HG02678 (cell line): ENCODE results near the gene ECI1.

Experiments used
- ATAC-seq: cut with Tn5 transposase; IDR thresholded peaks from one replicate; pipeline ENCODE4 v1.9.1; 2021; ENCODE audit warnings: mild to moderate bottlenecking, moderate library complexity; ENCODE audit not compliant: unreplicated experiment

ECI1 gene, protein sequence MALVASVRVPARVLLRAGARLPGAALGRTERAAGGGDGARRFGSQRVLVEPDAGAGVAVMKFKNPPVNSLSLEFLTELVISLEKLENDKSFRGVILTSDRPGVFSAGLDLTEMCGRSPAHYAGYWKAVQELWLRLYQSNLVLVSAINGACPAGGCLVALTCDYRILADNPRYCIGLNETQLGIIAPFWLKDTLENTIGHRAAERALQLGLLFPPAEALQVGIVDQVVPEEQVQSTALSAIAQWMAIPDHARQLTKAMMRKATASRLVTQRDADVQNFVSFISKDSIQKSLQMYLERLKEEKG

DNA sequence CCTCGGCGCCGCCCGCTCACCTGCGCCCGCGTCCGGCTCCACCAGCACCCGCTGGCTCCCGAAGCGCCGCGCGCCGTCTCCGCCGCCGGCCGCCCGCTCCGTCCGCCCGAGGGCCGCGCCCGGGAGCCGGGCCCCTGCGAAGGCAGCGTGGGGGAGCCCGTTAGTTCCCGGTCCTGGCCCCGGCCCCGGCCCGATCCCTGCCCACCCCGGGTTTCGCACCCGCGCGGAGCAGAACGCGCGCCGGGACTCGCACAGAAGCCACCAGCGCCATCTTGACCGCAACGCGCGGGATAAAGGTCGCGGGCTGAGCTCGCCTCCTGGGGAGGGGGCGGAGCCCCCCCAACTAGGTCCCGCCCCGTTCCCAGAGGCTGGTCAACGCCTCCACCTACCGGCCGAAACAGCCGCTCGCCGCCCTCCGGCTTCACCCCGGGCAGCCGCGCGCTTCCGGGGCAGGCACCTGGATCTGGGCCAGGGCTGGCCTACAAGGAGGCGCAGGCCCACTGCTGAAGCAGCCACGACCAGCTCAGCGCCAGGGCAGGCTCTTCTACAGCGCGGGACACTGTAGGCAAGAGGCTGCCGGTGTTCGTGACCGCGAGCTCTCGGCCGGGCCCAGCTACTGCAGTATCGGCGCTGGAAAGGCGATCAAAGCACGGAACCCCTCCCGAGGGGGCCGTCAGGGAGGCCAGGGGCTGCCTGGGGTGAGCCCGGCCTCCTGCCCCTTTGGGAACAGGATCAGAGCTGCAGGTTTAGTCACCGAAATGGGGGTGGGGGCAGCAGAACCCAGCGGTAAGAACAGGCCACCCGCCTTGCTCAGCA is at the start of gene ECI1:
ECI1 (minus strand) TSS at position 292 of the 816 bp plus-strand sequence; CDS start at position 271, 21 bp downstream.
- ATAC-seq: peak; percentile 92

DNA sequence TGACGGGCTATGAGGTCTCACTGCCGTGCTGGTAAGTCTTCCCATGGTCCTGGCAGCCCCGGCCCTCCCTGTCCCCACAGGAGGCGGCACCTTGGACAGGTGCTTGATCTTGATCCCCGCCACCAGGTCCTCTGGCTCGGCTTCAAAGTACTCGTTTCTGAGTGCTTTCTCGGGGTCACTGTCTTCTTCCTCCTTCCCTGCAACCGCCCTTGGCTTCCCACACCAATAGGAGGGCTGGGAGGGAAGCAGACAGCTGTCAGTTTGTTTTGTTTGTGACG is 48.5 kb upstream of the ECI1 start:
- no peak for ATAC-seq

DNA sequence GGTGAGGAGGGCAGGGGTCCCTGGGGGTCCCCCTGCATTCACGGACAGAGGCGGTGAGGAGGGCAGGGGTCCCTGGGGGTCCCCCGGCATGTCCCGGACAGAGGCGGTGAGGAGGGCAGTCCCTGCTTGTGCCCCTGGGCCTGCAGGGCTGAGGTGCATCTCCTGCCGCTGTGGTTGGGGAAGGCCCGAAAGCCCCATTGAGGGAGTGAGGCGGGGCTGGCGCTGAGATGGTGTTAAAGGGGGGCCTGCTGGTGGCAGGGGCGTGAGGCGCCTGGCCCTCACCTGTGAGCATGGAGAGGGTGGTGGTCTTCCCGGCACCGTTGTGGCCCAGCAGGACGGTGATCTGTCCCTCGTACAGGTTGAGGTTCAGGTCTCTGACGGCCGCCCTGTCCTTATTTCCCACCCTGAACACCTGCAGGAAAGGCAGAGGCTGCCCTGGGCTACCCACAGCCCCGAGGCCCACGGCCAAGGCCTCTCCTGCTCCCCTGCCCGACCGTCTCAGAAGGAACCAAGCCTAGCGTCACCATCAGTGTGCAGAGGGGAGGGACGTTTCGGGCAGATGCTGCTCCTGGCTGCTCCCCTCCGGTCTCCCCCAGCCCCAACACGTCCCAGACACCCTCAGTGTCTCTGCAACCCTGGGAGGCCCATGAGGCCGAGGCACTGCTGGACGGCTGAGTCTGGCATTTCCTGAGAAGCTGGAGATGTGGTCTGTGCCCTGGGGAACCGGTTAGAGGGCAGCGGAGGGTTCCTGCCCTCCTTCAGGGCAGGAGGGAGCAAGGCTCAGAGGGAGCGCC is 47.9 kb upstream of the ECI1 start:
- no peak for ATAC-seq

DNA sequence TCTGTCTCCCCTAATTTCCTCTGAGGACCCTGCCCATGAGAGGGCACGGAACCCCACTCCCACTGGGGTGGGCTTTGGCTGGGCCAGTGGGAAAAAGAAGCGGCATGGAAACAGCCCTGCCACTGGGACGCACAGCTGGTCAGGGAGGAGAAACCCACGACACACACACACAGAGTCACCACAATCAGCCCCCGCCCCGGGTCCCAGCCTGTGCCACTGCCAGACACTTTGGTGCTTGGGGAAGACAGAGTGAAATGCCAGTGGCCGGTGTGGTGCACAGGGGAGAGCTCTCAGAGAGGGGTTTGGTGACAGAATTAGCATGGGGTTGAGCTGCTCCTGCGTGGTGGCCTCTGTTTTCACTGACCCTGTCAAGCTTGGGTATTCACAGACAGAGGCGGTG is 47.2 kb upstream of the ECI1 start:
- no peak for ATAC-seq

DNA sequence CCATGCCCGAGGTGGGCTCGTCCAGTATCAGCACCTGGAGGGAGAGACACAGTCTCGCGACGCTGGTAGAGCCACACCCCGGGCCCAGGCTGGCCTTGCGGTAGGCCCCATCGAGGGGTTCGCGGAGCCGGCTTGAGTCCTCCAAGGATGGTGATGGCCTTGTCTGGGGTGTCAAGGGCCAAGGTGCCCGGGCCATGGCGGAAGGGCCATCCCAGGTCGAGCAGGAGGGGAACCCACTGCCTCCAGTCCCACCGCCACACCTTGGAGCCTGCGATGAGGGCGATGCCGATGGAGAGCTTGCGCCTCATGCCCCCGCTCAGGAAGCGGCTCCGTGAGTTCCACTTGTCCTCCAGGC is 46.1 kb upstream of the ECI1 start:
- ATAC-seq: no peak

DNA sequence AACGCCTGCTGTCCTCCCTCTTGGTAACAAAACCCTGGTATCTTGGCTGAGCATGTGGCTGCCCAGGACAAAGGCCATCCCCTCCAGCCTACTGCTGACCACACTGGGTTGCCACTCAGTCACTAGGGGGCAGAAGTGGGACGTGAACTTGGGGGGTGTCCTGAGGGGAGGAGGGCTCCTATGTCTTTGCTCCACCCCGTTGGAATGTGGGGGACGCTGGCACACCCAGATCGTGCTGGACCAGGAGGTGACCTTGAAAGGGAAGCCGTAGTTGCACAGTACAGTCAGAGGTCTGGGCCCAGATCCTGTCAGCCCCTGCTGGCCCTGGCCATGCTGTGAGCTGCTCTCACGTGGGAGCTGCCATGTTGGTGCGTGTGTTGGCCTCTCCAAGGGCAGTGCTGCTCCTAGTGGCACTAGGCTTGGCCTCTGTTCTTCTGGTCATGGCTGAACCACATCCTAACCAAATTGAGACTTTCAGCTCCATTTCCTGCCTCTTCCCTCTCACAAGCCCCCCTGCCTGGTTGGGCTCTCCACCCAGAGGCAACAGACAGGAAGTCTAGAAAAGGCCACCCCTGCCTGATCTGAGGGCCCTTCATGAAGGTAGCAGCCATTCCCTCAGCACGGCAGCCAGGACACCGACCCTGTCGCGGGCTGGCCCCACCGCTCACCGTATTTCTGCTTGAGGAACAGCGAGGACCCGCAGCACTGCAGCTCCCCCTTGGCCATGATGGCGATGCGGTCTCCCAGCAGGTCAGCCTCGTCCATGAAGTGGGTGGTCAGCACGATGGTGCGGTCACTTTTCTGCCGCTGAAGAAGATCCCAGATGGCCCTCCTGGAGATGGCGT is 45.5 kb upstream of the ECI1 start:
- ATAC-seq: no peak

DNA sequence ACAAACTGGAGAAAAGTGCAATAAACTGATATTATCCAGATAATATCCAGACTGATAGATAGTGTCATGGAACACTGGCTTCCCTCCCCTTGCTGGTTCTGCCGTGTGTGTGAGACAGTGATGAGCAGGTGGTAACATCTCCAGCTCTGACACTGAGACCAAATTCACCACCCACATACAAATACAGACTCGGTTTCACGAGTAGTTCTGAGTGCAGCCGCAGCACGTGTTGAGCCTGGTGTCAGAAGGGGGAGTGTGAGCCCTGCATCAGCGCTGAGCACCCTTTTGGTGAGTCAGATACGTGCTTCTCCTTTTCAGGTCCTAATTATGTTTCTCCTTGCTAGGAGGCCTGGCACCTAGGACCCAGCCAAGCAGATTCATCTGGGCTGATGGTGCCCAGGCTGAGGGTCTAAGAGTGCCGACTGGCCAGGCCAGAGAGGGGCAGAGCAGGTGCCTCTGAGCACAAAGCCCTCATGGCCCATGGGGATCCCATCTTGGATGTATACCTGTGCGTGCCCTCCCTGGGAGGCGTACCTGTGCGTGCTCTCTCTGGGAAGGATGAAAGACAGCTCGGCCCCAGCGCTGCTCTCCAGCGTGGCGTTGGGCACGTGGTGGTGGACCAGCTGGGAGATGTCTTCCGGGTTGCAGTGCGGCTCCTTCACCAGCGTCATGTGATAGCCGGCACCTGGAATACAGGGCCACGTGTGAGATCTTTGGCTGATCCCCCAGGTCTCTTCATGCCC is 43.8 kb upstream of the ECI1 start:
- ATAC-seq: peak; percentile 75

DNA sequence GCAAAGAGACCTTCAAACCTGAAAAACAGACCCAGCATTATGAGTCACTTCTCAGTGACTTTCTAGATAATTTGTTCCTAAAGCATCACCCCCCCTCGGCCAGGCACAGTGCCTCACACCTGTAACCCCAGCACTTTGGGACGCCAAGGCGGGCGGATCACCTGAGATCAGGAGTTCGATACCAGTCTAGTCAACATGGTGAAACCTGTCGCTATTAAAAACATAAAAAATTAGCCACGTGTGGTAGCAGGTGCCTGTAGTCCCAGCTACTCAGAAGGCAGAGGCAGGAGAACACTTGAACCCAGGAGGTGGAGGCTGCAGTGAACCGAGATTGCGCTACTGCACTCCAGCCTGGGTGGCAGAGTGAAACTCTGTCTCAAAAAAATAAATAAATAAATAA is 40.8 kb upstream of the ECI1 start:
- ATAC-seq: no peak

DNA sequence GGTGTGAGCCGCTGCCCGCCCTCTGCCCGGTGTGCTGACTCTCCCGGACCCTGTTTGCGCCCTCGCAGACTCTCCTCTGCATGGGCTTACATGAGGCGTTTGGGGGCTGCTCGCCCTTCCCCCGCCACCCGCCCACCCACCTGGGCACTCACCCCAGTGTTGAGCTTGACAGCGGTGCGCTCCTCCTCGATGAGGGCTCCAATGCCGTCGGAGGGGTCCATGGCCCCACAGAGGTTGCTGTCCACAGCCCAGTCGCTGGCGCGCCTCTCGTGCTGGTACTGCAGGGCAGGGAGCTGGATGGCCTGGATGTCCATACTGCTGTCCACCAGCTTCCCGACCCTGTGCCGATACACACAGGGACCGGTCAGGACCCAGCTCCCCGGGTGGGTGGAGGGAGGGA is 37.9 kb upstream of the ECI1 start:
- no peak for ATAC-seq

DNA sequence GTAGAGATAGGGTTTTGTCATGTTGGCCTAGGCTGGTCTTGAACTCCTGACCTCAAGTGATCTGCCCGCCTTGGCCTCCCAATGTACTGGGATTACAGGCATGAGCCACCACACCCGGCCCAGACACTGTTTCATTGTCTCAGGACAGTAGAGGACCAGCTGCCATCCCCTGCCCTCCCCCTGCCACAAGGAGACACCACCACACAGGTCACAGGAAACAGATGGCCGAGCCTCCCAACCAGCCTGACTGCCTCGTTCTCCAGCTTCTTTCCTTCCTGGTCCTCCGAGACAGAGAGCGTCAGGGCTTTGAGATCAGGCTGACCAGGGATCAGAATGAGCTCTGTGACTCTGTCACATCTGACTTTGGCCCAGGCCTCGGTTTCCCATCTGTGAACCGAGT is 37.3 kb upstream of the ECI1 start:
- ATAC-seq: no peak

DNA sequence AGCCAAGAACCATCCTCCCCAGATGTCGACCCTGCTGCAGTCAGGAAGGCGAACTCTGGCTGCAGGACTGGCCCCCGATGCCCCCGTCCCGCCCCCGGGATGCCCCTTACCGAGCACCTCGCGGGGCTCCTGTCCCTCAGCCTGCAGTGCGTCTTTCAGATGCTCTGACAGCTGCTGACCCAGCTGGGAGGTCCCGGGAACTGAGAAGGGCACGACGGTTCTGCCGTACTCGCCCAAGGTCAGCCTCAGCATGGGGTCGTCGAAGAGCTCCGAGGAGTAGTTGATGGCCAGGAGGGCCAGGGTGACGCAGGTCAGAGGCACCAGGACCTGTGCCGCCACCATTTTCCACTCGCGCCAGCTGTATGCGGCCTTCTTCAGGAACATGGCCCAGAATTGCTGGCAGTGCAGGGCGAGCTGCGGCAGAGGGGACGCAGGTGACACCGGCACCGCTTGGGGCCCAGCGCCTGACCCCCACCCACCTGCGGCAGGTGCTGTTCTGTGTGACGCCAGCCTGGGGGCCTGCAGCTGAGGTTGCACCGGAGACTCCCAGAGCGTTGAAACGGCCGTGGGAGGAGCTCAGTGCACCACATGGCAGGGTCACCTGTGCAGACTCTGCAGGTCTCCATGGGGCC is 36.6 kb upstream of the ECI1 start:
- ATAC-seq: no peak

DNA sequence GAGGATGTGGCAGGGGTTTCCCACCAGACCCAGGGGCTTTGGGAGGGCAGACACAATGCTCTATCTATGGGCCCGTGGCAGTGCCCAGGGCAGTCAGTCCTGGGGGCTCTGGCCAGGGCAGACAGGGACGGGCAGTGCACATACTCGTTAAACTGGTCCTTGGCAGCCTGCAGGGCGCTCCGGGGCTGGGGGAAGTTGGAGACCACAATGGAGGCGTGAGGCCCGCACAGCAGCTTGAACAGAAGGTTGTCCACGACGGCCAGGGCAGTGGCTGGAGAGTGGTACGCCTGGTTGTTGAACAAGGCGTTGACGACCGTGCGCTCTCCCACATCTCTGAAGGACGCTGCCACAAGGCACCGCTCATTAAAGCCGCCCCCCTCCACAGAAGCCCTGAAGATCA is 35.2 kb upstream of the ECI1 start:
- ATAC-seq: no peak

DNA sequence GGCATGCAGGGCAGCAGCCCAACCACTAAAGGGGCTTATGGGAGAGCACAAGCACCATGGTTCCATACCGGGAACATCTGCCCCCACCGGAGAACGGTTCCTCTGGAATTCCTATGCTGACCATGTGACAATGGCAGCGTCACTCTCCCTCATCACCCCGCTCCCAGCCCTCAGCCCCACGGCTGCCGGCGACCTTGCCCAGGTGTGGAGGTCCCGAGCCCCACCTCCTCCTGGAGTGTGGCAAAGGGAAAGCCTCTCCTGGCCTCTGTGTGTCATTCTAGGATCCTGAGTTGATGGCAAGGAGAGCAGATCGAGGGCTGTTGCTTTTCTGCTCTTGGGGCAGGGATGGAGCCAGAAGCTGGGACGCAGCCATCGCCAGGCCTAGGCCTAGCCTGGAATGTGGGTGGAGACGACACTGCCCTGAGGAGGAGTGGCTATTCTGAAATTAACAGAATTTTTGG is 34.4 kb upstream of the ECI1 start:
- no peak for ATAC-seq

DNA sequence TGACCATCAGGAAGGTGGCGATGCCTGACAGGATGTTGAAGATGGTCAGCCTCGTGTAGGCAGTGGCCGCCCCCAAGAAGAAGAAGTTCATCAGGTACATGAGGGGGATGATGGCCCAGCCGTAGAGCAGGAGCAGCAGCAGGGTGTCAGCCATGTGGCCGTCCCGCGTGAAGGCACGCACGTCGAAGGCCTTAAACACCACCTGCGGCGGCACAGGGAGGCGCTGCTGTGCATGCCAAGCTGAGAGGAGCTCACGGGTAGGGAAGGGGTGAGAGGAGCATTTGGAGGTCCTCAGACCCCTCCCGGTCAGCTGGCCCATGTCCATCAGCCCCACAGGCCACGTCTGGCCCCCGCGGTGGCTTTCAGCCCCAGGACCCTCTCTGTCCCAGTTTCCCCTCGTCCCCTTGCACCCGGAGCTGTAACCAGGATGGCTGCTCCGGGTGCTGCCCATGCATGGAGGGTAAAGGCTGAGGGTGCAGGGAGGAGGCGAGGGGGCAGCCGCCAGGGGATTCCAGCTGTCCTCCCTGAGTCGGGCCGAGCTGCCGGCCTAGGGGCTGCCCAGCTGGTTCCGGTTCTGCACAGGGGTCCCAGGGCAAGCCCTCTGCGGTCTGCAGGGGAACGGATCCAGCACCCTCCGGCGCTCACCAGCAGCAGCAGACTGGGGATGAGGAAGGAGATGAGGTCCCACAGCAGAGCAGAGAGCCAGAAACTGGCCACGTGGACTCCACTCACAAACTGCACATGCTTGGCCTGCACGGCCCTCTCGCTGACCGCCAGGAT is 33.6 kb upstream of the ECI1 start:
- no peak for ATAC-seq

DNA sequence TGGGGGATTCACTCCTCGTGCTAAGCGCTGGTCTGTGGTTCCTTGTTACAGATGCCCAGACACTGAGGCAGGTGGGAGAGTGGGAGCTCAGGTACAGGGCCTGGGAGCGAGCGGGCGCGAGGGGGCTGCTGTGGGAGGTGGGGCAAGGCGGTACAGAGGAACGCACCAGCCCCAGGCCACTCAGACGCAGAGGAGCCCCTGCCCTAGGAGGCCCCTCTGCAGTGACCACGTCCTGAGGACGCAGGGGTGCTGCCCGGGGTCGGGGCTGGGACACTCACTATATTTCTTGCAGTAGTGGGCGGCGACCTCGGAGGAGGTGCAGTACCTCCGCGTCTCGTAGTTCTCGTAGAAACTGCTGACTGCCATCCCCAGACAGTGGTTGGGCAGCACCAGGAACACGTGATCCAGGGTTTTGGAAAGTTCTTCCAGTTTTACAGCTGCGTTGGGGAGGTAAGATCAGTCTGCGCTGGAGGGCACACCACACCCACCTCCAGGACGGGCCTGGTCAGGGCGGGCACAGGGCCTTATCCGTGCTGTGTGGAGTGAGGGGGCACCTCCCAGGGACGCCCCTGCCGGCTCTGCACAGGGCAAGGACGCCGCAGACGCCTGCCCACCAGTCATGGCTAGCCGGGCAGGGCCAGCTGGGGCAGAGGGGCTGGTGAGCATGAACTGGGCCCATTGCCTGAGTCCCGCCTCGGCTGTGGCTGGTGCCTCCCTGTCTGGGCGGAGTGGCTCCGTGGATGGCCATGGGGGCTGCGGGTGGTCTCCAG is 32.8 kb upstream of the ECI1 start:
- ATAC-seq: no peak

DNA sequence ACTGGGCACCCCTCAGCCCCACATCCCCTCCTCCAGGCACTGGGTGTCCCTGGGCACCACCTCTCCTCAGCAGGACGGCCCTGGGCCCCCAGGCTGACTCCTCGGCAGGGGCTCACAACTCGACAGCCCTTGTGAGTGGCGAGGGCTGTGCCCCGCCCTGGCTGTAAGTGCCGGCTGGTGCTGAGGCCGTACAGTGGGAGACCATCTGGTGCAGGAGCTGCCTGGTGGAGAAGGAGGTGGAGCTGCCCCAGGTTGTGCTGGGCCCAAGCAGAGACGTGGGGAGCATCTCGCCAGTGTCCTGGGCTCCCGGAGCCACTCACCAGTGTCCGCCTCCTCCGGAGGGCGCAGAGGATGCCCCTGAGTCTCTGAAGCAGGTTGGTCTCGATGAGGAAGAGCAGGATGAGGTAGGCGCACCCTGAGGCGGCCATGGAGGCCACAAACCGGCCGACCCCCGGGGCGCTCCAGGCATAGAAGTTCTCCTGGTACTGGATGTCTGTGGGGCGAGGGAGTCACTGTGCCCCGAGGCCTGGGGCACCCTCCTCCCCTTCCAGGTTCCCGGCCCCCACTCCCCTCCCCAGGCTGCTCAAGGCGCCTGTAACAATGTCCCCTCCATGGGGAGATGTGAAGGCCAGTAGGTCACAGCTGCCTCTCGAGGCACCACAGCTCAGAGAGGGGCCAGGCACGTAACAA is 31.6 kb upstream of the ECI1 start:
- ATAC-seq: no peak

DNA sequence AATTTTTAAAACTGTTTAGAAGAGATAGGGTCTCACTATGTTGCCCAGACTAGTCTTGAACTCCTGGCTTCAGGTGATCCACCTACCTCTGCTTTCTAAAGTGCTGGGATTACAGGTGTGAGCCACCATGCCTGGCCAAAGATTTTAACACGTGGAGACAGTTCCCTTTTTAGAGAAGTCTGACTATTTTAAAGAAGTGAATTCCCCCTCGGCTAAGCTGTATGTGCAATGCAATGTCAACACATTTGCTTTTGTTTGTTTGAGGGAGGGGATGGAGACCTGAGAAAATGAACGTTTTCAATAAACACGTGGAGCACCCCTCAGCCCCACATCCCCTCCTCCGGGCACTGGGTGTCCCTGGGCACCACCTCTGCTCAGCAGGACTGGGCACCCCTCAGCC is 30.9 kb upstream of the ECI1 start:
- ATAC-seq: no peak
